Testis (tissue), 2 donors: ENCODE data around the gene TBCE.

Experiments used
- POLR2A ChIP-seq: fragments of 450-650 bp; IDR thresholded peaks from one replicate; pipeline ENCODE4 v1.6.1; 2017; ENCODE audit warnings: antibody characterized with exemption, mild to moderate bottlenecking, moderate library complexity
- TF ChIP-seq, protein P1 (sequence below), 3 experiments: fragments of 450-650 bp in 2 of 3; fragments of 200-600 bp in 1 of 3; sonication (generic) in 1 of 3; IDR thresholded peaks; one replicate each; pipeline ENCODE4 v1.5.1; 2016 to 2019; ENCODE audit warnings: antibody characterized with exemption in 3 of 3, mild to moderate bottlenecking in 2 of 3, moderate library complexity in 1 of 3

DNA sequence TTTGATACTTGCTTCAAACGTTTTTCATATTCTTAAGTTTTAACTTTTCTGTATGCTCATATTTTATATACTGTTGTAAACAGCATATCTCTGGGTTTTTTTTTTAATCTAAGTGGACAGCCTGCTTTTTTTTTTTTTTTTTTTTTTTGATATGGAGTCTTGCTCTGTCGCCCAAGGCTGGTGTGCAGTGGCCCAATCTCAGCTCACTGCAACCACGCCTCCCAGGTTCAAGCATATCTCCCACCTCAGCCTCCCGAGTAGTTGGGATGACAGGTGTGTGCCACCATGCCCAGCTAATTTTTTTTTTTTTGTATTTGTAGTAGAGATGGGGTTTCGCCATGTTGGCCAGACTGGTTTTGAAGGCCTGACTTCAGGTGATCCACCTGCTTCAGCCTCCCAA lies 1.2 kb downstream of the TBCE start:
- TF ChIP-seq, protein P1, sequence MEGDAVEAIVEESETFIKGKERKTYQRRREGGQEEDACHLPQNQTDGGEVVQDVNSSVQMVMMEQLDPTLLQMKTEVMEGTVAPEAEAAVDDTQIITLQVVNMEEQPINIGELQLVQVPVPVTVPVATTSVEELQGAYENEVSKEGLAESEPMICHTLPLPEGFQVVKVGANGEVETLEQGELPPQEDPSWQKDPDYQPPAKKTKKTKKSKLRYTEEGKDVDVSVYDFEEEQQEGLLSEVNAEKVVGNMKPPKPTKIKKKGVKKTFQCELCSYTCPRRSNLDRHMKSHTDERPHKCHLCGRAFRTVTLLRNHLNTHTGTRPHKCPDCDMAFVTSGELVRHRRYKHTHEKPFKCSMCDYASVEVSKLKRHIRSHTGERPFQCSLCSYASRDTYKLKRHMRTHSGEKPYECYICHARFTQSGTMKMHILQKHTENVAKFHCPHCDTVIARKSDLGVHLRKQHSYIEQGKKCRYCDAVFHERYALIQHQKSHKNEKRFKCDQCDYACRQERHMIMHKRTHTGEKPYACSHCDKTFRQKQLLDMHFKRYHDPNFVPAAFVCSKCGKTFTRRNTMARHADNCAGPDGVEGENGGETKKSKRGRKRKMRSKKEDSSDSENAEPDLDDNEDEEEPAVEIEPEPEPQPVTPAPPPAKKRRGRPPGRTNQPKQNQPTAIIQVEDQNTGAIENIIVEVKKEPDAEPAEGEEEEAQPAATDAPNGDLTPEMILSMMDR (IDR thresholded peaks at IDR 0.05) = no peak
- no peak for TF ChIP-seq POLR2A
